ENCODE measurements around the gene PARP15. TPM values are rescaled to one million over a fixed set of nuclear protein-coding genes. Genes with fewer than 3 reads are reported as not detected.

PARP15 gene
- total RNA-seq, 1 experiment from 2014 or later = 0.24 TPM

- Histone ChIP-seq H3K56ac (ENCODE audit: insufficient read length, low read depth, low read length) (no peak overlapping the region), H2BK15ac (ENCODE audit: low read depth, low read length) (no peak overlapping the region), H3K4me2 (ENCODE audit: insufficient read depth, insufficient read length, low read length) (no peak overlapping the region), H4K91ac (ENCODE audit: insufficient read length, low read depth, low read length) (no peak overlapping the region), H4K20me1 (ENCODE audit: control insufficient read depth, insufficient read depth, insufficient read length) (no peaks in the 10 kb centered on the region), H3K9ac (ENCODE audit: extremely low read depth, insufficient read length, low read length) (no peak overlapping the region), H3K79me1 (ENCODE audit: insufficient read depth, low read depth, low read length, poor library complexity, severe bottlenecking) (no peaks in the 10 kb centered on the region), H3K27me3 (ENCODE audit: insufficient read depth, low read length) (no peaks in the 10 kb centered on the region), H3K23ac (ENCODE audit: insufficient read length, low read depth, low read length) (no peak overlapping the region), H3K23me2 (ENCODE audit: insufficient read length, low read depth, low read length, poor library complexity, severe bottlenecking) (no peaks in the 10 kb centered on the region), H3K14ac (ENCODE audit: insufficient read depth, low read length) (no peak overlapping the region), H4K8ac (replicated peaks; ENCODE audit: insufficient read length, low read depth, low read length) (no peak overlapping the region), H2BK20ac (ENCODE audit: low read depth, low read length, poor library complexity, severe bottlenecking) (no peak overlapping the region), H3K4me1 (ENCODE audit: insufficient read depth, low read length) (no peaks in the 10 kb centered on the region), H3K18ac (ENCODE audit: insufficient read length, low read depth, low read length) (no peak overlapping the region), H4K5ac (ENCODE audit: insufficient read length, low read depth, low read length) (no peak overlapping the region), H2BK12ac (ENCODE audit: insufficient read length, low read depth, low read length) (no peak overlapping the region), H2AFZ (ENCODE audit: low read length) (no peak overlapping the region), H3K9me3 (ENCODE audit: control insufficient read depth, low read depth, low read length) (no peaks in the 10 kb centered on the region), H3T11ph (ENCODE audit: low read length) (no peak overlapping the region), H2BK5ac (ENCODE audit: insufficient read length, low read length) (no peak overlapping the region), H3K27ac (ENCODE audit: insufficient read length, low read depth, low read length) (no peak overlapping the region), H2AK5ac (ENCODE audit: insufficient read length, low read length) (no peak overlapping the region), H3K79me2 (ENCODE audit: insufficient read depth, low read length) (no peaks in the 10 kb centered on the region), H3K4ac (ENCODE audit: low read depth, low read length) (no peak overlapping the region), H2BK120ac (ENCODE audit: low read depth, low read length, poor library complexity, severe bottlenecking) (no peak overlapping the region)
- peaks cover 13% of the 10 kb centered on the region for H3K27me3 Mint-ChIP-seq (ENCODE audit: low read depth)
- no peak for DNase-seq
- TF ChIP-seq CTCF (conservative IDR thresholded peaks at IDR 0.05) = no peak
- no peak overlapping the region for H3K4me3 Mint-ChIP-seq
- H3K4me1 Mint-ChIP-seq = peaks cover 0 to 7% of the 10 kb centered on the region in 2 experiments; a peak in 1 of 4 replicates
- H3K36me3 Mint-ChIP-seq (ENCODE audit: insufficient read depth in 1 of 3, low read depth in 3 of 3) = no peaks in the 10 kb centered on the region
- no peaks in the 10 kb centered on the region; a peak in 1 of 5 replicates for H3K9me3 Mint-ChIP-seq
- WGBS (ENCODE audit: extremely low coverage, insufficient read length, low lambda C conversion rate) = no CpG with 5 or more reads among the region's 13 CpGs
- no peak overlapping the region; a peak in 1 of 7 replicates for H3K27ac Mint-ChIP-seq
Measured at GRCh38 chr3:122661633-122662032, 84.2 kb downstream of the PARP15 start.
